Measurements from ENCODE around the gene CARD14.
"Not testable (repeated sequence)": the region's sequence is repeated elsewhere in the genome, so short reads cannot be mapped to it uniquely, and the experiment has no call there.

The CARD14 gene

DNA sequence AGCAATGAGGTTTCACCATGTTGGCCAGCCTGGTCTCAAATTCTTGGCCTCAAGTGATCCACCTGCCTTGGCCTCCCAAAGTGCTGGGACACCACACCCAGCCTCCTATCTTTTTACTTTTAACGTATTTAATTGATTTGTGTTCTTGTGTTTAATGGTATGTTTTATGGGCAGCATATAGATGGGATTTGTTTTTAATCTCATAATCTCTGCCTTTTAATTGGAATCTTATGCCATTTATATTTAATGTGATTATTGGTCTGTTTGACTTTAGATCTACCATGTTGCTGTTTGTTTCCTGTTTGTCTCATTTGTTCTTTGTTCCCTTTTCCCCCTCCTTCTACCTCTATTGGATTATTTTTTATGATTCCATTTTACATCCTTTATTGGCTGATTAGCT lies 62.6 kb downstream of the CARD14 start:
- H3K4me3 ChIP-seq (ENCODE audit: low read depth, low read length) = no peak overlapping the region
- no peak for DNase-seq (ENCODE audit: low read depth)
- TF ChIP-seq MYC (IDR thresholded peaks at IDR 0.05; ENCODE audit: low read depth, low read length) = no peak
- TF ChIP-seq, protein P1, sequence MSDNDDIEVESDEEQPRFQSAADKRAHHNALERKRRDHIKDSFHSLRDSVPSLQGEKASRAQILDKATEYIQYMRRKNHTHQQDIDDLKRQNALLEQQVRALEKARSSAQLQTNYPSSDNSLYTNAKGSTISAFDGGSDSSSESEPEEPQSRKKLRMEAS (IDR thresholded peaks at IDR 0.05; ENCODE audit: low read depth, low read length) = no peak
- TF ChIP-seq, protein P2, sequence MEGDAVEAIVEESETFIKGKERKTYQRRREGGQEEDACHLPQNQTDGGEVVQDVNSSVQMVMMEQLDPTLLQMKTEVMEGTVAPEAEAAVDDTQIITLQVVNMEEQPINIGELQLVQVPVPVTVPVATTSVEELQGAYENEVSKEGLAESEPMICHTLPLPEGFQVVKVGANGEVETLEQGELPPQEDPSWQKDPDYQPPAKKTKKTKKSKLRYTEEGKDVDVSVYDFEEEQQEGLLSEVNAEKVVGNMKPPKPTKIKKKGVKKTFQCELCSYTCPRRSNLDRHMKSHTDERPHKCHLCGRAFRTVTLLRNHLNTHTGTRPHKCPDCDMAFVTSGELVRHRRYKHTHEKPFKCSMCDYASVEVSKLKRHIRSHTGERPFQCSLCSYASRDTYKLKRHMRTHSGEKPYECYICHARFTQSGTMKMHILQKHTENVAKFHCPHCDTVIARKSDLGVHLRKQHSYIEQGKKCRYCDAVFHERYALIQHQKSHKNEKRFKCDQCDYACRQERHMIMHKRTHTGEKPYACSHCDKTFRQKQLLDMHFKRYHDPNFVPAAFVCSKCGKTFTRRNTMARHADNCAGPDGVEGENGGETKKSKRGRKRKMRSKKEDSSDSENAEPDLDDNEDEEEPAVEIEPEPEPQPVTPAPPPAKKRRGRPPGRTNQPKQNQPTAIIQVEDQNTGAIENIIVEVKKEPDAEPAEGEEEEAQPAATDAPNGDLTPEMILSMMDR (IDR thresholded peaks at IDR 0.05; ENCODE audit: low read depth, low read length) = no peak
- TF ChIP-seq POLR2A (IDR thresholded peaks at IDR 0.05; ENCODE audit: extremely low read depth, insufficient read length) = no peak

DNA sequence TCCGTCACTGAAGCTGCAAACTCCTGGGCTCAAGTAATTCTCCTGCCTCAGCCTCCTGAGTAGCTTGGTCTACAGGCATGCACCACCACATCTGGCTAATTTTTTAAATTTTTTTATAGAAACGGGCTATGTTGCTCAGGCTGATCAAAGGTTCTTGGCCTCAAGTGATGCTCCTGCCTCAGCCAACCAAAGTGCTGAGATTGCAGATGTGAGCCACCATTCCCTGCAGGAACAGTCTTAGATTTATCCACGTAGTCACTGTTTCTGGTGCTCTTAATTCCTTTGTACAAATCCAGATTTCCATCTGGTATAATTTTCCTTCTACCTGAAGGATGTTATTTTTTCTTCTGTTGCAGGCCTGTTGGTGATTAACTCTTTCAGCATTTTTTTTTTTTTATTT lies 63.4 kb downstream of the CARD14 start:
- H3K4me3 ChIP-seq (ENCODE audit: low read depth, low read length) = no peak overlapping the region
- no peak for DNase-seq (ENCODE audit: low read depth)
- TF ChIP-seq, protein P2 (IDR thresholded peaks at IDR 0.05; ENCODE audit: low read depth, low read length) = no peak
- TF ChIP-seq POLR2A (IDR thresholded peaks at IDR 0.05; ENCODE audit: extremely low read depth, insufficient read length) (no peak), MYC (IDR thresholded peaks at IDR 0.05; ENCODE audit: low read depth, low read length) (no peak)
- TF ChIP-seq, protein P1 (IDR thresholded peaks at IDR 0.05; ENCODE audit: low read depth, low read length) = no peak

DNA sequence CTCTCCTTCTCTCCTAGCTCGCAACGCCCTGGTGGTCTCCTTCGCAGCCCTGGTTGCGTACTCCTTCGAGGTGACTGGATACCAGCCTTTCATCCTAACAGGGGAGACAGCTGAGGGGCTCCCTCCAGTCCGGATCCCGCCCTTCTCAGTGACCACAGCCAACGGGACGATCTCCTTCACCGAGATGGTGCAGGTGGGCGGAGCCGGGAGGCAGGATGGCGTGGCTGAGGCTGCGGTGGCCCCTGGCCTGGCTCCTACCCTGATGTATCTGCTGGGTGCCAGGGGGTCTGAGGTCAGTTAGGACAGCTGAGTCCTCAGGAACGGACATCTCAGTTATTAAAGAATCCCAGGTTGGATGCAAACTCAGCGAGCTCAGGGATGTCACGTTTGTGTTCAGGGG lies 67.1 kb downstream of the CARD14 start:
- TF ChIP-seq MYC (IDR thresholded peaks at IDR 0.05; ENCODE audit: low read depth, low read length) = no peak
- TF ChIP-seq POLR2A (IDR thresholded peaks at IDR 0.05; ENCODE audit: extremely low read depth, insufficient read length) = no peak
- TF ChIP-seq, protein P2 (IDR thresholded peaks at IDR 0.05; ENCODE audit: low read depth, low read length) = no peak
- TF ChIP-seq, protein P1 (IDR thresholded peaks at IDR 0.05; ENCODE audit: low read depth, low read length) = no peak
- H3K4me3 ChIP-seq (ENCODE audit: low read depth, low read length) = no peak overlapping the region
- DNase-seq (ENCODE audit: low read depth) = no peak

DNA sequence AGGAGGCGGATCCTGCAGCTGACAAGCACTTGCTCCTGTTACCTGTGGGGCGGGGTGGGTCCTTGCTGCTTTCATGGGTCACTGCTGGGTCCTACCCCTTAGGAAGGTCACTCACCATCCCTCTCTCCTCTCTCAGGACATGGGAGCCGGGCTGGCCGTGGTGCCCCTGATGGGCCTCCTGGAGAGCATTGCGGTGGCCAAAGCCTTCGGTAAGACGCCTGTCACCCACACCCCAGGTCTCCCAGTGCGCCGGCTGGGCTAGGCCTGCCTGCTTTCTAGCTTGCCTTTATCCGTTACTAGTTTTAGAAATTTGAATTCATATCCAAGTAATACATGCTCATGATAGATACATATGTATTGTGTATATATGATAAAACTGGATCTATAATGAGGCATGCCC lies 67.6 kb downstream of the CARD14 start:
- H3K4me3 ChIP-seq (ENCODE audit: low read depth, low read length) = no peak overlapping the region
- DNase-seq (ENCODE audit: low read depth) = no peak
- TF ChIP-seq, protein P2 (IDR thresholded peaks at IDR 0.05; ENCODE audit: low read depth, low read length) = no peak
- TF ChIP-seq, protein P1 (IDR thresholded peaks at IDR 0.05; ENCODE audit: low read depth, low read length) = no peak
- no peak for TF ChIP-seq MYC (IDR thresholded peaks at IDR 0.05; ENCODE audit: low read depth, low read length)
- no peak for TF ChIP-seq POLR2A (IDR thresholded peaks at IDR 0.05; ENCODE audit: extremely low read depth, insufficient read length)

DNA sequence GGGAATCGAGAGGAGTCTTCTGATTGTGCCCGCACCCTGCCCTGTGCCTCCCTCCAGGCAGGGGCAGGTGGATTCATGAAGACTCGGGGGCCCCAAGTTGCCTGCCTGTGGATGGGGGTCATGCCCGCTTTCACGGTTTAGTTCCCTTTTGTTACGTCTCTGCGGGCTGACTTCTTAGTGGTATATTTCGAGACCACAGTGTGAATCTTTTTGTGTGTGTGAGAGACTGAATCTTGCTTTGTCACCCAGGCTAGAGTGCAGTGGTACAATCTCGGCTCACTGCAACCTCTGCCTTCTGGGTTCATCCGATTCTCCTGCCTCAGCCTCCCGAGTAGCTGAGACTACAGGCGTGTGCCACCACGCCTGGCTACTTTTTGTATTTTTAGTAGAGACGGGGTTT lies 72.7 kb downstream of the CARD14 start:
- TF ChIP-seq MYC (IDR thresholded peaks at IDR 0.05; ENCODE audit: low read depth, low read length) = no peak
- no peak overlapping the region for H3K4me3 ChIP-seq (ENCODE audit: low read depth, low read length)
- no peak for DNase-seq (ENCODE audit: low read depth)

DNA sequence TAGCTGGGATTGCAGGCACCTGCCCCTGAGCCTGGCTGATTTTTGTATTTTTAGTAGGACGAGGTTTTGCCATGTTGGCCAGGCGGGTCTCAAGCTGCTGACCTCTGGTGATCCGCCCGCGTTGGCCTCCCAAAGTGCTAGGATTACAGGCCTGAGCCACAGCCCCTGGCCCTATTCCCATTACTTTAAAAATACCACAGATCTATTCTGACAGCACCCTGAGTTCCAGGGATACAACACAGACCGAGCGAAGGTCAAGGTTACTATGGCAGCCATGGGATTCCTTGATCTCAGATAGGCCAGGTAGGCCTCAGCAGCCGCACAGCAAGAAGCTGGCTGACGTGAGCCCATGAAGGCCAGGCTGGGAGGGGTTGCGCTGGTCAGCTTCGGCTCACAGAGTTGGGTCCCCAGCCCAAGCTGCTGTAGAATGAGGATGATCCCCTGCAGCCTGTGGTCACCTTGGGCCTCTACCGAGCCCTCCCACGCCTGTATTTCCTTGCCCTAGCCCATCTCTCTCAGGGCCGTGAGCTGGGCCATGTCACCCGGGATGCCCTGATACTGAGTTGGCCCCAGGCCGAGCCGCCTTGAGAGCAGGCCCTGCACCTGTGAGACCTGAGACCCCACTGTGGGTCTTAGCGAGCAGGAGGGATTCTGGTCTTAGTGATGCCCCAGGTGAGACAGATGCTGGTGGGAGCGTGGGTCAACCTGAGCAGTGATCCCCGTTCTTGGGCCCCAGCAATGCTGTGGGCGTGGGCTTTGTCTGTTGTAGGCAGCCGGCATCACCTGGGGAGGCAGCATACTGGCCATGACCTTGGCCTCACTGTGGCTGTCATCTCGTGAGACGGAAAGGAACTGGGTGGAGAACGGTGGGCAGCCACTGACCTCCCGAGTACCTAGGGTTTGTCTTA lies 74.0 kb downstream of the CARD14 start:
- no peak for TF ChIP-seq MYC (IDR thresholded peaks at IDR 0.05; ENCODE audit: low read depth, low read length)
- TF ChIP-seq, protein P1 (IDR thresholded peaks at IDR 0.05; ENCODE audit: low read depth, low read length) = no peak
- TF ChIP-seq POLR2A (IDR thresholded peaks at IDR 0.05; ENCODE audit: extremely low read depth, insufficient read length) = no peak
- TF ChIP-seq, protein P2 (IDR thresholded peaks at IDR 0.05; ENCODE audit: low read depth, low read length) = no peak
- H3K4me3 ChIP-seq (ENCODE audit: low read depth, low read length) = no peak overlapping the region
- no peak for DNase-seq (ENCODE audit: low read depth)

DNA sequence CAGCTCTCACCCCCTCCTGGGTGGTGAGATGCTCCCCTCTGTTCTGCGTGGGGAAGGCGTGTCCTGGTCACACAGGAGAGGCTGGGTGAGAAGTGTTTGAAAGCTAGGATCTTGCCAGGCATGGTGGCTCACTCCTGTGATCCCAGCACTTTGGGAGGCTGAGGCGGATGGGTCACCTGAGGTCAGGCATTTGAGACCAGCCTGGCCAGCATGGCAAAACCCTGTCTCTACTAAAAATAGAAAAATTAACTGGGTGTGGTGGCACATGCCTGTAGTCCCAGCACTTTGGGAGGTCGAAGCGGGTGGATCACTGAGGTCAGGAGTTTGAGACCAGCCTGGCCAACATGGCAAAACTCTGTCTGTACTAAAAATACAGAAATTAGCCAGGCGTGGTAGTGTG lies 74.6 kb downstream of the CARD14 start:
- H3K4me3 ChIP-seq (ENCODE audit: low read depth, low read length); DNase-seq (ENCODE audit: low read depth): not testable (repeated sequence)

All from NB4 (cell line).